ENCODE results near the gene BAD. TPM values are rescaled to one million over a fixed set of nuclear protein-coding genes. Genes with fewer than 3 reads are reported as not detected.

BAD gene
- total and polyA plus RNA-seq, 2 donors (not counting 1 experiment from before 2014, with no cell fraction given), result 24.0 to 39.1 TPM

- Histone ChIP-seq H3K9me3 (ENCODE audit: control extremely low read depth in 1 of 3, control insufficient read depth in 2 of 3, insufficient read depth in 1 of 3, low read length in 2 of 3) (peaks cover 0 to 14% (median 0%) of the 10 kb centered on the region in 3 donors), H2AFZ (ENCODE audit: insufficient read depth, low read depth, low read length, poor library complexity, severe bottlenecking) (peak within 1 kb of the TSS; percentile 77), H3K9ac (ENCODE audit: low read length) (peak within 1 kb of the TSS; percentile 87), H3K36me3 (replicated peaks in 1 of 2; ENCODE audit: control extremely low read depth in 1 of 2, control insufficient read depth in 1 of 2, extremely low read depth in 1 of 2, insufficient read depth in 2 of 2, low read length in 1 of 2) (peaks cover 0 to 6% of the 10 kb centered on the region in 2 experiments), H3K27me3 (replicated peaks in 1 of 4; ENCODE audit: control extremely low read depth in 1 of 4, control insufficient read depth in 3 of 4, insufficient read depth in 4 of 4, low read length in 3 of 4) (peaks cover 0 to 25% (median 8%) of the 10 kb centered on the region in 4 experiments), H3K4me1 (ENCODE audit: control insufficient read depth in 2 of 2, insufficient read depth in 2 of 2, low read length in 2 of 2) (peaks cover 19 to 40% of the 10 kb centered on the region in 2 donors), H3K27ac (ENCODE audit: low read length in 2 of 2) (peak within 1 kb of the TSS; percentile 93 to 94), H4K20me1 (ENCODE audit: control insufficient read depth, insufficient read depth, low read length, poor library complexity, severe bottlenecking) (peaks cover 18% of the 10 kb centered on the region), H3K4me3 (ENCODE audit: control extremely low read depth in 1 of 5, extremely low read depth in 1 of 5, insufficient read depth in 1 of 5, low read depth in 2 of 5, low read length in 4 of 5) (peak within 1 kb of the TSS; percentile 78 to 88 (median 87)), H3K4me2 (replicated peaks; ENCODE audit: low read depth, low read length, poor library complexity, severe bottlenecking) (peak within 1 kb of the TSS; percentile 97), H3K79me2 (ENCODE audit: control insufficient read depth, insufficient read depth, low read length) (peaks cover 28% of the 10 kb centered on the region)
- peaks cover 9% of the 10 kb centered on the region for H3K27me3 Mint-ChIP-seq
- ChIA-PET CTCF (interaction anchor here (1.0 to 5.8 kb wide), 20 partner anchors 9 to 1552 kb away, joined by 3 to 243 read pairs (median 10); partner anchors contain the start of genes BAD, CCDC88B, FERMT3 and FKBP2), POLR2A (interaction anchor here (0.6 to 3.5 kb wide), 13 partner anchors 13 to 1698 kb away, joined by 3 to 21 read pairs (median 6); partner anchors contain the start of genes CCDC88B, FERMT3, FKBP2 and GPR137)
- TF ChIP-seq EZH2 (IDR thresholded peaks at IDR 0.05; ENCODE audit: borderline replicate concordance, insufficient read depth, low read depth, low read length, poor library complexity, severe bottlenecking), result no peak
- TF ChIP-seq, protein P1, sequence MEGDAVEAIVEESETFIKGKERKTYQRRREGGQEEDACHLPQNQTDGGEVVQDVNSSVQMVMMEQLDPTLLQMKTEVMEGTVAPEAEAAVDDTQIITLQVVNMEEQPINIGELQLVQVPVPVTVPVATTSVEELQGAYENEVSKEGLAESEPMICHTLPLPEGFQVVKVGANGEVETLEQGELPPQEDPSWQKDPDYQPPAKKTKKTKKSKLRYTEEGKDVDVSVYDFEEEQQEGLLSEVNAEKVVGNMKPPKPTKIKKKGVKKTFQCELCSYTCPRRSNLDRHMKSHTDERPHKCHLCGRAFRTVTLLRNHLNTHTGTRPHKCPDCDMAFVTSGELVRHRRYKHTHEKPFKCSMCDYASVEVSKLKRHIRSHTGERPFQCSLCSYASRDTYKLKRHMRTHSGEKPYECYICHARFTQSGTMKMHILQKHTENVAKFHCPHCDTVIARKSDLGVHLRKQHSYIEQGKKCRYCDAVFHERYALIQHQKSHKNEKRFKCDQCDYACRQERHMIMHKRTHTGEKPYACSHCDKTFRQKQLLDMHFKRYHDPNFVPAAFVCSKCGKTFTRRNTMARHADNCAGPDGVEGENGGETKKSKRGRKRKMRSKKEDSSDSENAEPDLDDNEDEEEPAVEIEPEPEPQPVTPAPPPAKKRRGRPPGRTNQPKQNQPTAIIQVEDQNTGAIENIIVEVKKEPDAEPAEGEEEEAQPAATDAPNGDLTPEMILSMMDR (IDR thresholded peaks at IDR 0.05), result no peak
- WGBS (ENCODE audit: insufficient coverage), result under 1% methylated on average over 80 of the region's 81 CpGs
- no peaks in the 10 kb centered on the region for H3K9me3 Mint-ChIP-seq (ENCODE audit: insufficient read depth)
- intact Hi-C loops (cut with micrococcal nuclease), result loop anchor here (1.0 to 10.0 kb wide), 7 partner anchors 12 to 470 kb away; partner anchors contain the start of genes CCDC88B, DNAJC4, FKBP2 and GPR137
- ATAC-seq (ENCODE audit: low read depth) (peak; percentile 75), DNase-seq (peak; percentile 99)
- peaks cover 29% of the 10 kb centered on the region for H3K4me1 Mint-ChIP-seq
- H3K27ac Mint-ChIP-seq, result peak within 1 kb of the TSS; percentile 95
- H3K4me3 Mint-ChIP-seq, result peak within 1 kb of the TSS; percentile 98
Measured at GRCh38 chr11:64305075-64305690, 20.7 kb upstream of the BAD start, which contains the start of gene ESRRA. Gene ESRRA, plus strand, starts transcription at chr11:64305524. Its CDS starts 1,656 bp downstream, at chr11:64307180.

Measured in B cell (primary cell).